Breast epithelium (tissue), 4 donors: ENCODE measurements around the gene PPM1F. TPM values are rescaled to one million over a fixed set of nuclear protein-coding genes. Genes with fewer than 3 reads are reported as not detected.
A peak's percentile ranks its signal among the peaks of the same experiment; 100 is the strongest.

Experiments
- DNase-seq, 2 donors: peaks; one replicate each; pipeline ENCODE4 v3.0.0-alpha.2; 2019; ENCODE audit warnings: low spot score in 2 of 2
- H3K27ac ChIP-seq, 2 donors: fragments of 200-600 bp; sonication (generic) in 1 of 2; one replicate each; pipeline ENCODE4 v1.5.1; 2016 to 2019; ENCODE audit warnings: mild to moderate bottlenecking in 1 of 2
- H3K27me3 ChIP-seq, 2 donors: fragments of 200-600 bp; sonication (generic) in 1 of 2; one replicate each; pipeline versions ENCODE4 v1.5.1 to v1.6.0; 2017 to 2019; ENCODE audit warnings: control low read depth in 1 of 2, mild to moderate bottlenecking in 1 of 2
- H3K36me3 ChIP-seq: fragments of 200-600 bp; one replicate; pipeline ENCODE4 v1.5.1; 2019
- H3K4me1 ChIP-seq, 2 donors: fragments of 200-600 bp; sonication (generic); one replicate each; pipeline ENCODE4 v1.5.1; 2016 to 2019; ENCODE audit warnings: control low read depth in 1 of 2
- H3K4me3 ChIP-seq, 3 donors: fragments of 200-600 bp; sonication (generic); 1 replicate in 2 of 3; 2 replicates in 1 of 3; pipeline ENCODE4 v1.5.1; 2016 to 2019; ENCODE audit warnings: mild to moderate bottlenecking in 3 of 3, moderate library complexity in 2 of 3
- H3K9me3 ChIP-seq, 2 donors: fragments of 200-600 bp; sonication (generic) in 1 of 2; one replicate each; pipeline ENCODE4 v1.5.1; 2016 to 2019; ENCODE audit warnings: control low read depth in 1 of 2
- CTCF ChIP-seq, 3 donors: fragments of 450-650 bp; IDR thresholded peaks; one replicate each; pipeline ENCODE4 v1.5.1; 2016 to 2017; ENCODE audit warnings: antibody characterized with exemption in 3 of 3, mild to moderate bottlenecking in 3 of 3, moderate library complexity in 3 of 3
- POLR2A ChIP-seq: fragments of 450-650 bp; IDR thresholded peaks from one replicate; pipeline ENCODE4 v1.6.1; 2016; ENCODE audit warnings: antibody characterized with exemption, mild to moderate bottlenecking, moderate library complexity
- POLR2AphosphoS5 ChIP-seq, 3 donors: sonication (generic); formaldehyde crosslinking; IDR thresholded peaks; one replicate each; pipeline ENCODE4 v1.6.1; 2017; ENCODE audit warnings: antibody characterized with exemption in 3 of 3
- intact Hi-C: fragments of 100-400 bp; cut with DNase I; formaldehyde crosslinking; loops from one replicate; pipeline ENCODE4 v1.15.1; 2023; ENCODE audit warnings: low total_unique reads
- total RNA-seq, 3 donors: library from RNA; depleted of rRNA; stranded (reverse); fragments of >200 nt; gene quantifications; one replicate each; pipeline ENCODE4 v1.1.0, GENCODE V29; 2016

PPM1F gene
- total RNA-seq, 3 donors from 2014 or later, result 24.3 to 45.2 (median 28.1) TPM

DNA sequence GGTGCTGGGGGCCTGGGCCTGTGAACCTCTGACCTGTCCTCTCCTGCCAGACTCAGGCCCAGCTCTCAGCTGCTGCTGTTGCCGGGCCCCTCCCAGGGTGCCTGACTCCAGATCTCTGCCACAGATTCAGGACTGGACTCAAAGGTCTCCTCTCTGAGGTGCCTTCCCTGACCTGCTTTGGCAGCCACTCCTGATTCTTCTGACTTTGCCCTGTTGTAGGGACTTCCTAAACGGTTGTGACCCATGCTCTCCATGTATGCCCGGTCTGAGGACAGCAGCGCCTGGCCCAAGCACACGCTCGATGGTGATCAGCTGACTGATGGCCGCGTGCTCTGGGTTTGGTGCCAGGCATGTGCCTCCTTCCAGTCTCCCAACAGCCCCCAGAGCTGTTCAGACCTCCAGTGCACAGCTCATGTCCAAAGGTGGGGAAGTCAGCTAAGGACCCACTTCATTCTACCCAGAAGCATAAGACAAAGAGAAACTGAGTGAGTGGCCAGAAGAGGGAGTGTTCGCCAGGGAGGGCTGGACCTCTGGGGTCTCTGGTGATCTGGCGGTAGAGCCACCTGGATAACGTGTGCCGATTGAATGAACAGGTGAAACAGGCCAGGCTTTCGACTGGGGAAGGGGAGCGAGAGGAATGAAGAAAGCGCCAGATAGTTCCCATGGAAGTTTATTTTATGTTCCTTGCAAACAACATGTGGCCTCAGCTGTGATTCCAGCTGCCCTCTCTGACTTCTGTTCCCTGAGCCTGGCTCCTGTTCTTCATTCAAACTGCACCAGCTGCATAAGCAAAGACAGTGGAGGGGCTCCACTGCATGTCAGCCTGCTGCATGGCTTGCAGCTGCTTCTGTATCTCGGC lies 38.0 kb upstream of the PPM1F start:
- Histone ChIP-seq H3K36me3 (no peaks in the 10 kb centered on the region), H3K9me3 (no peaks in the 10 kb centered on the region)
- intact Hi-C loops, result loop anchor here (5.0 kb wide), 1 partner anchor 422 kb away; no protein-coding TSS in a partner anchor

DNA sequence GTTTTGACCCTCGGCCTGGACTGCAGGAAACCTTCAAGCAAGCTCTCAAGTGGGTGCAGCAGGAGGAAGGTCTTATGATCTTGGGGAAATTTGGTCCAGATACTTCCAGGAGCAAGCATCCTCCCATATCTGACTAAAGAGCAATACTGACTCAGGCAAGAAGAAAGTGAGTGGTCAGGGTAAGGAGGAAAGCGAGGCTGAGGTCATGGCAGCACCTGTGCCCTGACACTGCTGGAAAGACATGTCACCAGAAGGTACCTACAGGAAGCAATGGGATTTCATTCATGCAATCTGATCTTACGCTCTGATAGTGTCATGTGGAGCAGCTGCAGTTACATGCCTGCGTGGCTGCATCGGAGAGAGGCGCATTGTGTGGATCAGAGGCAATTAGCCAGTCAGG lies 36.4 kb upstream of the PPM1F start:
- no peak for DNase-seq
- Histone ChIP-seq H3K27ac (no peak overlapping the region), H3K36me3 (no peaks in the 10 kb centered on the region), H3K9me3 (no peaks in the 10 kb centered on the region), H3K4me1 (no peaks in the 10 kb centered on the region), H3K4me3 (no peak overlapping the region), H3K27me3 (no peaks in the 10 kb centered on the region)
- TF ChIP-seq CTCF (IDR thresholded peaks at IDR 0.05) (no peak), POLR2A (no peak), POLR2AphosphoS5 (IDR thresholded peaks at IDR 0.05) (no peak)
- intact Hi-C loops, result no loop called here

More for the DNA sequence above, 38.0 kb upstream of the PPM1F start:
- DNase-seq, result no peak
- Histone ChIP-seq H3K27ac (no peak overlapping the region), H3K4me3 (no peak overlapping the region), H3K4me1 (no peaks in the 10 kb centered on the region), H3K27me3 (no peaks in the 10 kb centered on the region)
- TF ChIP-seq CTCF (IDR thresholded peaks at IDR 0.05) (no peak), POLR2AphosphoS5 (IDR thresholded peaks at IDR 0.05) (no peak), POLR2A (no peak)

DNA sequence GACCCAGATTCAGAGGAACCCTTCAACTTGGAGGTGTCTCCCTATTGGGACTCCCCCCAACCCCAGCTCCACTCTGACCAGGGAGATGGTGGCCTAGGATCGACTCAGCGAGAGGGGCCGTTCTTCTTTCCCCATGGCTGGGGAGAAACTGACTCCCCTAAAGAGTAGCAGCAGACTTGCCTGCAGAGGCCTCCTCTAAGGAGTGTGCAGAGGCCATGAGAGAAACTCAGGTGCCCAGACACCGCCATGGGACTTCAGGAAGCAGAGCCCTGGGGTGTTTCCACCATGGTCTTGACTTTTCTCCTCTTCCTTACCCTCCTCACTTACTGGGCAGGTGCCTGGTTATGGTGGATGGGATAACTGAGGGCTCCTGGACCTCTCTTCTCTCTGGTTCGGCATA lies 32.6 kb upstream of the PPM1F start:
- TF ChIP-seq POLR2A (no peak), CTCF (IDR thresholded peaks at IDR 0.05) (no peak), POLR2AphosphoS5 (IDR thresholded peaks at IDR 0.05) (no peak)
- no peak overlapping the region for H3K4me3 ChIP-seq
- no peak for DNase-seq
- H3K9me3 ChIP-seq, result no peaks in the 10 kb centered on the region
- peaks cover 6% of the 10 kb centered on the region in 2 donors for H3K4me1 ChIP-seq
- H3K27ac ChIP-seq, result no peak overlapping the region
- intact Hi-C loops, result no loop called here
- H3K27me3 ChIP-seq, result no peaks in the 10 kb centered on the region
- no peaks in the 10 kb centered on the region for H3K36me3 ChIP-seq

- peaks cover 6% of the 10 kb centered on the region in 2 donors for H3K4me1 ChIP-seq
- DNase-seq, result no peak
- intact Hi-C loops, result no loop called here
- H3K27me3 ChIP-seq, result no peaks in the 10 kb centered on the region
- TF ChIP-seq CTCF (IDR thresholded peaks at IDR 0.05) (no peak), POLR2A (no peak), POLR2AphosphoS5 (IDR thresholded peaks at IDR 0.05) (no peak)
- no peaks in the 10 kb centered on the region for H3K9me3 ChIP-seq
- no peaks in the 10 kb centered on the region for H3K36me3 ChIP-seq
- no peak overlapping the region for H3K27ac ChIP-seq
- H3K4me3 ChIP-seq, result no peak overlapping the region
These were observed 32.1 kb upstream of the PPM1F start for GRCh38 chr22:21984793-21985192.

- peak; percentile 60 to 90 for DNase-seq
- Histone ChIP-seq H3K36me3 (no peaks in the 10 kb centered on the region), H3K4me3 (peak within 1 kb of the TSS; percentile 81 to 99 (median 99)), H3K27ac (peak within 1 kb of the TSS; percentile 80 to 91), H3K4me1 (peaks cover 6% of the 10 kb centered on the region in 2 donors), H3K9me3 (no peaks in the 10 kb centered on the region), H3K27me3 (no peaks in the 10 kb centered on the region)
- intact Hi-C loops, result no loop called here
- no peak for TF ChIP-seq POLR2A
- TF ChIP-seq CTCF (IDR thresholded peaks at IDR 0.05), result no peak
- TF ChIP-seq POLR2AphosphoS5 (IDR thresholded peaks at IDR 0.05), result peak in 2 of 3 donors; percentile 65 to 80
These were observed 29.8 kb upstream of the PPM1F start, which contains the start of gene TOP3B for GRCh38 chr22:21982338-21982965. Gene TOP3B, minus strand, starts transcription at chr22:21982787. Its CDS starts 7,078 bp downstream, at chr22:21975709.
